SK-N-SH treated with all-trans-retinoic acid at 6 μM for 48 hours (cell line): ENCODE results near the gene MED8.

ENCODE experiments used
- ATAC-seq: fragments of 200-7000 bp; cut with Tn5 transposase; 3 replicates; pipeline ENCODE4 v1.9.1; 2020; ENCODE audit warnings: mild to moderate bottlenecking, moderate library complexity
- ARNTL ChIP-seq: fragments of 450-650 bp; formaldehyde crosslinking; IDR thresholded peaks from 2 replicates; pipeline ENCODE4 v1.5.0; 2020; ENCODE audit warnings: low read depth, mild to moderate bottlenecking, moderate library complexity, borderline replicate concordance
- BACH2 ChIP-seq: fragments of 250-450 bp; sonication (Bioruptor Pico); IDR thresholded peaks from 2 replicates; pipeline ENCODE4 v1.9.0; 2021; ENCODE audit warnings: mild to moderate bottlenecking, borderline replicate concordance
- CREB5 ChIP-seq: fragments of 250-450 bp; sonication (Bioruptor Pico); IDR thresholded peaks from 2 replicates; pipeline ENCODE4 v1.5.1; 2020; ENCODE audit warnings: low read depth, mild to moderate bottlenecking, moderate library complexity
- CSDC2 ChIP-seq: fragments of 250-450 bp; sonication (Bioruptor Pico); IDR thresholded peaks from 2 replicates; pipeline ENCODE4 v1.5.0; 2020; ENCODE audit warnings: mild to moderate bottlenecking, moderate library complexity
- GLIS3 ChIP-seq: fragments of 250-450 bp; sonication (Bioruptor Pico); IDR thresholded peaks from 2 replicates; pipeline ENCODE4 v1.5.0; 2020; ENCODE audit warnings: mild to moderate bottlenecking, moderate library complexity
- OSR1 ChIP-seq: fragments of 250-450 bp; sonication (Bioruptor Pico); IDR thresholded peaks from 2 replicates; pipeline ENCODE4 v1.8.0; 2022; ENCODE audit warnings: moderate library complexity, mild to moderate bottlenecking, inconsistent platforms
- PATZ1 ChIP-seq: fragments of 250-450 bp; sonication (Bioruptor Pico); IDR thresholded peaks from 2 replicates; pipeline ENCODE4 v1.8.0; 2020; ENCODE audit warnings: mild to moderate bottlenecking, moderate library complexity, borderline replicate concordance
- PPARA ChIP-seq: fragments of 250-450 bp; sonication (Bioruptor Pico); IDR thresholded peaks from 2 replicates; pipeline ENCODE4 v1.5.0; 2020; ENCODE audit warnings: mild to moderate bottlenecking, borderline replicate concordance
- RARB ChIP-seq: fragments of 250-450 bp; sonication (Bioruptor Pico); IDR thresholded peaks from 2 replicates; pipeline ENCODE4 v1.8.0; 2021; ENCODE audit warnings: mild to moderate bottlenecking, moderate library complexity
- SNAI2 ChIP-seq: fragments of 250-450 bp; sonication (Bioruptor Pico); IDR thresholded peaks from 2 replicates; pipeline ENCODE4 v1.5.0; 2020; ENCODE audit warnings: mild to moderate bottlenecking, moderate library complexity
- TCF4 ChIP-seq: fragments of 250-450 bp; sonication (Bioruptor Pico); IDR thresholded peaks from 2 replicates; pipeline ENCODE4 v1.8.0; 2021; ENCODE audit warnings: mild to moderate bottlenecking, moderate library complexity, borderline replicate concordance
- TOX ChIP-seq: fragments of 250-450 bp; sonication (Bioruptor Pico); IDR thresholded peaks from 2 replicates; pipeline ENCODE4 v1.8.0; 2021; ENCODE audit warnings: mild to moderate bottlenecking, moderate library complexity, borderline replicate concordance
- ZC3H10 ChIP-seq: fragments of 250-450 bp; sonication (Bioruptor Pico); IDR thresholded peaks from 2 replicates; pipeline ENCODE4 v1.5.1; 2021; ENCODE audit warnings: mild to moderate bottlenecking, moderate library complexity
- ZFP3 ChIP-seq: fragments of 250-450 bp; sonication (Bioruptor Pico); IDR thresholded peaks from 2 replicates; pipeline ENCODE4 v1.5.0; 2020; ENCODE audit warnings: mild to moderate bottlenecking, moderate library complexity
- ZFP30 ChIP-seq: fragments of 450-650 bp; formaldehyde crosslinking; IDR thresholded peaks from 2 replicates; pipeline ENCODE4 v1.5.0; 2022; ENCODE audit warnings: mild to moderate bottlenecking, moderate library complexity
- ZNF565 ChIP-seq: fragments of 450-650 bp; formaldehyde crosslinking; conservative IDR thresholded peaks from 2 replicates; pipeline ENCODE4 v1.5.0; 2020; ENCODE audit warnings: low read depth, mild to moderate bottlenecking, moderate library complexity
- ZNF70 ChIP-seq: fragments of 450-650 bp; formaldehyde crosslinking; IDR thresholded peaks from 2 replicates; pipeline ENCODE4 v1.5.0; 2020; ENCODE audit warnings: mild to moderate bottlenecking, moderate library complexity
- ZNF8 ChIP-seq: fragments of 450-650 bp; formaldehyde crosslinking; IDR thresholded peaks from 2 replicates; pipeline ENCODE4 v1.5.0; 2020; ENCODE audit warnings: mild to moderate bottlenecking, moderate library complexity
- TF ChIP-seq, protein P1 (sequence below): fragments of 250-450 bp; sonication (Bioruptor Pico); IDR thresholded peaks from 2 replicates; pipeline ENCODE4 v1.5.1; 2021; ENCODE audit warnings: mild to moderate bottlenecking, moderate library complexity
- TF ChIP-seq, protein P2 (sequence below): fragments of 250-450 bp; sonication (Bioruptor Pico); IDR thresholded peaks from 2 replicates; pipeline ENCODE4 v1.8.0; 2021; ENCODE audit warnings: low read depth, mild to moderate bottlenecking, moderate library complexity, borderline replicate concordance
- TF ChIP-seq, protein P3 (sequence below): fragments of 250-450 bp; sonication (Bioruptor Pico); IDR thresholded peaks from 2 replicates; pipeline ENCODE4 v1.5.0; 2020; ENCODE audit warnings: mild to moderate bottlenecking, moderate library complexity

MED8 gene, protein sequence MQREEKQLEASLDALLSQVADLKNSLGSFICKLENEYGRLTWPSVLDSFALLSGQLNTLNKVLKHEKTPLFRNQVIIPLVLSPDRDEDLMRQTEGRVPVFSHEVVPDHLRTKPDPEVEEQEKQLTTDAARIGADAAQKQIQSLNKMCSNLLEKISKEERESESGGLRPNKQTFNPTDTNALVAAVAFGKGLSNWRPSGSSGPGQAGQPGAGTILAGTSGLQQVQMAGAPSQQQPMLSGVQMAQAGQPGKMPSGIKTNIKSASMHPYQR

GRCh38 chr1:43389326-43390313 lies at the start of gene MED8, which contains the start of gene SZT2:
Gene MED8 (minus strand): TSS chr1:43389800. CDS start chr1:43389764, 36 bp downstream.
Gene SZT2 (plus strand): TSS chr1:43389899. CDS start chr1:43389969, 70 bp downstream.
- ATAC-seq = peak; percentile 98

GRCh38 chr1:43438953-43439581 lies 49.5 kb upstream of the MED8 start:
- ATAC-seq = no peak
- TF ChIP-seq OSR1 = no peak
- no peak for TF ChIP-seq PATZ1 (CRISPR knock-in tag)
- no peak for TF ChIP-seq RARB (CRISPR knock-in tag)
- TF ChIP-seq, protein P1, sequence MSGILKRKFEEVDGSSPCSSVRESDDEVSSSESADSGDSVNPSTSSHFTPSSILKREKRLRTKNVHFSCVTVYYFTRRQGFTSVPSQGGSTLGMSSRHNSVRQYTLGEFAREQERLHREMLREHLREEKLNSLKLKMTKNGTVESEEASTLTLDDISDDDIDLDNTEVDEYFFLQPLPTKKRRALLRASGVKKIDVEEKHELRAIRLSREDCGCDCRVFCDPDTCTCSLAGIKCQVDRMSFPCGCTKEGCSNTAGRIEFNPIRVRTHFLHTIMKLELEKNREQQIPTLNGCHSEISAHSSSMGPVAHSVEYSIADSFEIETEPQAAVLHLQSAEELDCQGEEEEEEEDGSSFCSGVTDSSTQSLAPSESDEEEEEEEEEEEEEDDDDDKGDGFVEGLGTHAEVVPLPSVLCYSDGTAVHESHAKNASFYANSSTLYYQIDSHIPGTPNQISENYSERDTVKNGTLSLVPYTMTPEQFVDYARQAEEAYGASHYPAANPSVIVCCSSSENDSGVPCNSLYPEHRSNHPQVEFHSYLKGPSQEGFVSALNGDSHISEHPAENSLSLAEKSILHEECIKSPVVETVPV = no peak
- no peak for TF ChIP-seq BACH2
- no peak for TF ChIP-seq SNAI2 (CRISPR knock-in tag)

More at GRCh38 chr1:43389326-43390313, at the start of gene MED8, which contains the start of gene SZT2:
- TF ChIP-seq PPARA (no peak), GLIS3 (CRISPR knock-in tag) (no peak), ZNF8 (no peak), ARNTL (CRISPR knock-in tag) (no peak), CSDC2 (CRISPR knock-in tag) (no peak), ZC3H10 (CRISPR knock-in tag) (no peak), ZNF70 (CRISPR knock-in tag) (no peak), TOX (CRISPR knock-in tag) (no peak), BACH2 (no peak), ZFP3 (no peak), ZFP30 (CRISPR knock-in tag) (no peak), ZNF565 (no peak), RARB (CRISPR knock-in tag) (no peak)
- TF ChIP-seq, protein P2, sequence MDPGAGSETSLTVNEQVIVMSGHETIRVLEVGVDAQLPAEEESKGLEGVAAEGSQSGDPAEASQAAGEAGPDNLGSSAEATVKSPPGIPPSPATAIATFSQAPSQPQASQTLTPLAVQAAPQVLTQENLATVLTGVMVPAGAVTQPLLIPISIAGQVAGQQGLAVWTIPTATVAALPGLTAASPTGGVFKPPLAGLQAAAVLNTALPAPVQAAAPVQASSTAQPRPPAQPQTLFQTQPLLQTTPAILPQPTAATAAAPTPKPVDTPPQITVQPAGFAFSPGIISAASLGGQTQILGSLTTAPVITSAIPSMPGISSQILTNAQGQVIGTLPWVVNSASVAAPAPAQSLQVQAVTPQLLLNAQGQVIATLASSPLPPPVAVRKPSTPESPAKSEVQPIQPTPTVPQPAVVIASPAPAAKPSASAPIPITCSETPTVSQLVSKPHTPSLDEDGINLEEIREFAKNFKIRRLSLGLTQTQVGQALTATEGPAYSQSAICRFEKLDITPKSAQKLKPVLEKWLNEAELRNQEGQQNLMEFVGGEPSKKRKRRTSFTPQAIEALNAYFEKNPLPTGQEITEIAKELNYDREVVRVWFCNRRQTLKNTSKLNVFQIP = no peak
- TF ChIP-seq, protein P3, sequence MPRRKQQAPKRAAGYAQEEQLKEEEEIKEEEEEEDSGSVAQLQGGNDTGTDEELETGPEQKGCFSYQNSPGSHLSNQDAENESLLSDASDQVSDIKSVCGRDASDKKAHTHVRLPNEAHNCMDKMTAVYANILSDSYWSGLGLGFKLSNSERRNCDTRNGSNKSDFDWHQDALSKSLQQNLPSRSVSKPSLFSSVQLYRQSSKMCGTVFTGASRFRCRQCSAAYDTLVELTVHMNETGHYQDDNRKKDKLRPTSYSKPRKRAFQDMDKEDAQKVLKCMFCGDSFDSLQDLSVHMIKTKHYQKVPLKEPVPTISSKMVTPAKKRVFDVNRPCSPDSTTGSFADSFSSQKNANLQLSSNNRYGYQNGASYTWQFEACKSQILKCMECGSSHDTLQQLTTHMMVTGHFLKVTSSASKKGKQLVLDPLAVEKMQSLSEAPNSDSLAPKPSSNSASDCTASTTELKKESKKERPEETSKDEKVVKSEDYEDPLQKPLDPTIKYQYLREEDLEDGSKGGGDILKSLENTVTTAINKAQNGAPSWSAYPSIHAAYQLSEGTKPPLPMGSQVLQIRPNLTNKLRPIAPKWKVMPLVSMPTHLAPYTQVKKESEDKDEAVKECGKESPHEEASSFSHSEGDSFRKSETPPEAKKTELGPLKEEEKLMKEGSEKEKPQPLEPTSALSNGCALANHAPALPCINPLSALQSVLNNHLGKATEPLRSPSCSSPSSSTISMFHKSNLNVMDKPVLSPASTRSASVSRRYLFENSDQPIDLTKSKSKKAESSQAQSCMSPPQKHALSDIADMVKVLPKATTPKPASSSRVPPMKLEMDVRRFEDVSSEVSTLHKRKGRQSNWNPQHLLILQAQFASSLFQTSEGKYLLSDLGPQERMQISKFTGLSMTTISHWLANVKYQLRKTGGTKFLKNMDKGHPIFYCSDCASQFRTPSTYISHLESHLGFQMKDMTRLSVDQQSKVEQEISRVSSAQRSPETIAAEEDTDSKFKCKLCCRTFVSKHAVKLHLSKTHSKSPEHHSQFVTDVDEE (CRISPR knock-in tag) = no peak

DNA sequence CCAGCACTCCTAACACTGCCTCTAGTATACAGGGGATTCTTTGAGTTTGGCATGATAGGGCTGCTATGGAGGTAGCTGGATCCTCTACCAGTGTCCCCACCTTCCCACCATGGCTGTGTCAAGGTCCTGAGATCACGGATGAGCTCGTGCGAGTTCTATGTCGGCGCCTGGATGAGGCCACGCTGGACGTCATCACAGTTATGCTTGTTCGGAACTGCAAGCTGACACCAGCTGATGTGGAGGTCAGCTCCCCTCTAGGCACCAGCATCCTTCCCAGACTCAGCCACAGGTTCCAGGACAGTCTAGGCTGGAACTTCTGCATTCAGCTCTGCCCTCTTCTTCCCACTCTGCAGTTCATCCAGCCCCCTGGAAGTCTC lies 49.0 kb upstream of the MED8 start:
- TF ChIP-seq TOX (CRISPR knock-in tag) (no peak), CSDC2 (CRISPR knock-in tag) (no peak), PATZ1 (CRISPR knock-in tag) (no peak), TCF4 (no peak), BACH2 (no peak), ZNF8 (no peak), ARNTL (CRISPR knock-in tag) (no peak), ZFP3 (no peak), ZNF565 (no peak), RARB (CRISPR knock-in tag) (no peak), SNAI2 (CRISPR knock-in tag) (no peak), ZC3H10 (CRISPR knock-in tag) (no peak), CREB5 (CRISPR knock-in tag) (no peak), GLIS3 (CRISPR knock-in tag) (no peak), OSR1 (no peak)
- TF ChIP-seq, protein P2 = no peak
- no peak for ATAC-seq
